HG02852 (cell line): Measurements from ENCODE around the gene DNAJB2.
"Not testable (repeated sequence)": the region's sequence is repeated elsewhere in the genome, so short reads cannot be mapped to it uniquely, and the experiment has no call there.

Source experiments
- ATAC-seq: cut with Tn5 transposase; IDR thresholded peaks from one replicate; pipeline ENCODE4 v1.9.1; 2021; ENCODE audit warnings: mild to moderate bottlenecking, moderate library complexity; ENCODE audit not compliant: unreplicated experiment

Gene DNAJB2

DNA sequence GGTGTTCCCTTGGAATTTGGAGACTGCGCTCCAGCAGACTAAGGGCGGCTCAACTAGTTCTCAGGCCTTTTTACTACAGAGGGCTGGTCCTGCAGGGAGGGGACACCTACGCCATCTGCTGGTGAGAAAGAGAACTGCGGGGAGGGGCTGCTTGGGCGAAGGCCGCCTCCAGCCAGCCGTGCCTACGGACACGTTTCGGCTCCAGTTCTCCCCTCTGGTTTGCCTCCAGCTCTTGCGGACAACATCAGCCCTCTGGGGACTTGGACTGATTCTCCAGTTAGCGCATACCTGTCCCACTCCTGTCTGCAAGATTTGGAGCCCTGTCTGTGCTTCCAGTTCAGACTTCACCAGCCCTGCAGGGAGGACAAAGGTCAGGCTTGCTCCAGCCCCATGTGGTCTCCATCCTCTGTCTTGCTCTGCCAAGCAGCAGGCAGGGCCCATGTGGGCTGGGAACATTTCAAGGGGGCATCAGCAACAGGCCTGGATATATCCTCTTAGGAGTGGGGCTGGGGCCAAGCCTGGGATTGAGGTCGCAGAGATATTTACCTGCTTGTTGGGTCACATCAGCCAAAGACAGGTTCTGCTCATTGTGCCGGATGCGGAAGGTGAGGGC lies 19.7 kb downstream of the DNAJB2 start:
- peak; percentile 48 for ATAC-seq

- no peak for ATAC-seq
These were observed 20.2 kb downstream of the DNAJB2 start for GRCh38 chr2:219299372-219299760.

DNA sequence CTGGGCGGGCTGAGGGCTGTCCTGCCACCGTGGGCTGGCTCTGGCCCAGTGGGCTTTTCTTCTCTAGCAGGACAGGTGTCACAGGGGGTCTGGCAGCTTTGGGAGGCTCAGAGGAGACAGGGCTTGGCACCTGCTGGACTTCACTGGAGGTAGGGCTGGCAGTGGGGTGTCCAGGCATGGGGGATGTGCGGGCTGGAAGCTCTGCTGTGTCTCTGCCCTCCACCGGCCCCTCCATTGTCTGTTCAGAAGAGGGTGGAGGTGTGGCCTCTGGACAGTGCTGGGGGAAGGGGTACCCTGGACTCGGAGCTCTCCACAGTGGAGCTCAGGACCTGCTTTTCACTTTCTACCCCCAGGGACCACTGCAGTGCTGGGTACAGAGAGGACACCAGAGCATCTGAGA lies 20.9 kb downstream of the DNAJB2 start:
- ATAC-seq, result no peak

DNA sequence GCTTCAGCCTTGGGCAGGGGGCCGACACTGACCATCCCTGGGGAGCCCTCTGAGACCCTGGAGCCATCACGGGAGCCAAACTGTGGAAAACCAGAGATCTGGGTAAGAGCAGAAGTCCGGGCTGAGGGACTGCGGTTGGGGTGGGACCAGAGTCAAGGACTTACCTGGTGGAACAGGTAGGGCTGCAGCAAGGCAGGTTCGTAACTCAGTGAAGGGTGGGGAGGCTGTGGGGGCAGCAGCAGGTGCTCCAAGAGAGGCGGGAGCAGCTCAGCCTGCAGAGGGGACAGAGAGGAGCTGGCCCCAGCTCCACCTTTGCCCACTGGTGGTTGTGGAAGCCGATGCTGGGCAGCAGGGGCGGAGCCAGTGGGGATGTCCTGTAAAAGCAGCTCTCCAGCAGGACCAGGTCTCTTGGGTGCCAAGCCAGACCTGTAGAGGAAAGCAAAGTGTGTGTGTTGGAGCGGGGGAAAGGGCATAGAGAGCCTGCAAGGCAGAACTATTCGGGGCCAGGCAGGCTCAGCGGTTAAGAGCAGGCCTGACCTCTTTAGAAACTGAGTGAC lies 23.3 kb downstream of the DNAJB2 start:
- no peak for ATAC-seq

- no peak for ATAC-seq
These were observed 25.1 kb downstream of the DNAJB2 start for GRCh38 chr2:219304223-219304622.

- ATAC-seq, result no peak
These were observed 26.9 kb downstream of the DNAJB2 start for GRCh38 chr2:219306047-219306446.

DNA sequence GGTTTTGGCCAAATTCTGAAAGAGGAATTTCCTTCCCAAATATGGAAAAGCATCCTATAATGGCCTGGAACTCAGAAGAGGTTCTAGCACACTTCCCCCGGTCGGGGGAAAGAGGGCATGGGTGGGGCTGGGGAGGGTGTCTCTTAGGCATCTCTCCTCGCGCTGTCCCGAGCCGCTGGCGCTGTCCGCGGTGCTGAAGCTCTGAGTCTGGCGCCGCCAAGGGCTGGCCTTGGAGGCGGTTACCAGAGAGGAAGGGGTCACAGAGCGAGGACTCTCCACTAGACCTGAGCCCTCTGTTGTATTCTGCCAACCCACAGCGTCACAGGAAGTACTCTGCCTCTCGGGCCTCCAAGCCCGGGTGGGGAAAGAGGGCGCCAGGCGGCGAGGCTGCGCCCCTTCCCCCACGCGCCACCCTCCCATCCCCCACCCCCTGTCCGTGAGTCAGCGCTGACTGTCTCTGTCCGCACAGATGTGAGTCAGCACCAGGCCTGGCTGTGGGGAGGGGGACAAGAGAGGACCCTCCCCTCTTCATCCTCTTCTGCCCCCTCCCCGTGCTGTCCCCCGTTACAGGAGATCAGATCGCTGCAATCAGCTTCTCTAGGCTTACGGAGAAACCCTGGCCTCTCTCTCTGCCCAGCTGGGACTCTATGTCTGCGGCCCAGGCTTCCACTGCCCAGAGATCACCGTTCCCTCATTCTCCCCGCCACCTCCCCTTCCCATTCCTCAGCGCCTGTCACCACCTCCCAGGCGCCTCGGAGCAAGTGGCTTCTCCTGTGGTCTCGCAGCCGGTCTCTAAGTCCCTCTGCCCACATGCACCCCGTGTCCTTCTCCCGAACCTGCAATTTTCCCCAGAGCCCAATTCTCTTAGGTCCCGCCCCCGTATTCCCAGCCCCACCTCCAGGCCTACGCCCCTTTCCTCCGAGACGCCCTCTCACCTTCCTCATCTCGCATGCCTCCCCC lies 29.3 kb downstream of the DNAJB2 start:
- no peak for ATAC-seq

DNA sequence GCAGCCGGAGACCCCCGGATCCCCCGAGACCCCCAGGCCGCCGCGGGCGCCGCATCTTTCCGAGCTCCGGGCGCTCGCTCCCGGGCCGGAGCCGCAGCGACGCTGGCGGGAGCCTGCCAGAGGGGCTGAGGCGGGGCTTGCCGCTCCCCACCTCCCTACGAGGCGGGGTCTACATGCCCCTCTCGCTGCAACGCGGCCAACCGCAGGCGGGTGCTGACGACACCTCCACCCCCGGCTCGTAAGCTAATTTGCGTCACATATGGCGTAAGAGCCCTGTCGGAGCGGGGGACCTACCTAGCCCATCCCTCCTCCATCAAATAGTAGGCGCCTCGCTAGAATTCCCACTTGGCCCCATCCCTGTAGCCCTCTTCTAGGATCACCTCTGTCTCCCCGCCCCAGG lies 30.1 kb downstream of the DNAJB2 start, which contains the start of gene PTPRN:
Gene PTPRN, minus strand, starts transcription at position 124 of the 400 bp plus-strand sequence. Its CDS starts 69 bp downstream, at position 55.
- ATAC-seq, result no peak

DNA sequence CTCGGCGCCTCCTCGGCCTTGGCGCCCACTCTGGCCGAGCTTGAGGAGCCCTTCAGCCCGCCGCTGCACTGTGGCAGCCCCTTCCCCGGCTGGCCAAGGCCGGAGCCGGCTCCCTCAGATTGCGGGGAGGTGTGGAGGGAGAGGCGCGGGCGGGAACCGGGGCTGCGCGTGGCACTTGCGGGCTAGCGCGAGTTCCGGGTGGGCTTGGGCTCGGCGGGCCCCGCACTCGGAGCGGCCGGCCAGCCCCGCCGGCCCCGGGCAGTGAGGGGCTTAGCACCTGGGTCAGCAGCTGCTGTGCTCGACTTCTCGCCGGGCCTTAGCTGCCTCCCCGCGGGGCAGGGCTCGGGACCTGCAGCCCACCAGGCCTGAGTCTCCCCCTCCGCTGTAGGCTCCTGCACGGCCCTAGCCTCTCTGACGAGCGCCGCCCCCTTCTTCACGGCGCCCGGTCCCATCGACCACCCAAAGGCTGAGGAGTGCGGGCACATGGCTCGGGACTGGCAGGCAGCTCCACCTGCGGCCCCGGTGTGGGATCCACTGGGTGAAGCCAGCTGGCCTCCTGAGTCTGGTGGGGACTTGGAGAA lies 33.6 kb downstream of the DNAJB2 start:
- not testable (repeated sequence) for ATAC-seq

- ATAC-seq, result no peak
These were observed 35.8 kb downstream of the DNAJB2 start for GRCh38 chr2:219314804-219315468.

DNA sequence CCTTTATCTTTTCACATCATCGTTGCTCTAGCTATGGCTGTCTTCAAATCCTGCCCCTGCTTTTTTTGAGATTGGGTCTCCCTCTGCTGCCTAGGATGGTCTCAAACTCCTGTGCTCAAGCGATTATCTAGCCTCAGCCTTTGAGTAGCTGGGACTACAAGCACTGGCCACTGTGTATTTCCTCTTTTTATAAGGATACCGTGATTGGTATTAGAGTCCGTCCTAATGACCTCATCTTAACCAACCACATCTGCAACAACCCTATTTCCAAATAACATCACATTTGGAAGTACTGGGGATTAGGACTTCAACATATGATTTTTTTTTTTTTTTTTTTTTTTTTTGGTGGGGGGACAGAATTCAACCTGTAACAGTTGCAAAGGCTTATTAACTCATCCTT lies 44.3 kb downstream of the DNAJB2 start:
- ATAC-seq, result no peak

DNA sequence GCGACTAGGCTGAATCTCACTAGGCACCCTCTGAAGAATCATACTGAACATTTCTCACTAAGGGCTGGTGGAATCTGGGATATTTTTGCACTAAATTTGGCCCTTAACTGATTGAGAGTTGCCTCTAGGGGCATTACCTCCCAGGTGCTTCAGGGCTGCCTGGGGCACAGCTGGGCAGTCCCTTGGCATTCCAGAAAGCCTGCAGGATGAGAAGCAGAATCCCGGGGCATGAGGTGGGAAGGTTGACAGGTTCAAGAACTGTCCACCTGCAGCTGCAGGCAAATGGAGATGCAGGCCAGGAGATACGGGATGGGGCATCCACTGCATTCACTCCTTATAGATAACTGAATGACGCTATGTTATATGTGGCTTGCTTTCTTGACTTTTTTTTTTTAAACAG lies 46.0 kb downstream of the DNAJB2 start:
- no peak for ATAC-seq

- ATAC-seq, result no peak
These were observed 46.6 kb downstream of the DNAJB2 start for GRCh38 chr2:219325657-219326315.

DNA sequence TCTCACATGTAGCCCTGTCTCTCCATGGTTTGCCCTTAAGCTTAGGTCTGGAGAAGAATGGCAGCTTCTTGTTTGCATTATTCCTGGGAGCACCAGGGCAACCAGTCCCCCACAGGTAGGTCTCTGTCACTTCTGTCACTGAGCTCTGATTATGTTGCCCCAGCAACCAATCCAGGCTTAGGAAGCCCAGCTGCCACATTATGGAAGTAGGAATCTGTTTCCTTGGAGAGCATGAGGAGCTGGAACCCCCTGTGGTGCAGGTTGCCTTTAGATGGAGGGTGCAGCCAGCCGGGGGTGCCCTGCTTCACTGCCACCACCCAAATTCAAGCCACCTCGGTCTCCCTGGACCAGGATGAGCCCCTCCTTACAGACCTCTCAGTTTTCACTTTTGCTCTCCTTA lies 48.6 kb downstream of the DNAJB2 start:
- ATAC-seq, result no peak

- ATAC-seq, result no peak
These were observed 52.5 kb downstream of the DNAJB2 start for GRCh38 chr2:219331560-219332213.

DNA sequence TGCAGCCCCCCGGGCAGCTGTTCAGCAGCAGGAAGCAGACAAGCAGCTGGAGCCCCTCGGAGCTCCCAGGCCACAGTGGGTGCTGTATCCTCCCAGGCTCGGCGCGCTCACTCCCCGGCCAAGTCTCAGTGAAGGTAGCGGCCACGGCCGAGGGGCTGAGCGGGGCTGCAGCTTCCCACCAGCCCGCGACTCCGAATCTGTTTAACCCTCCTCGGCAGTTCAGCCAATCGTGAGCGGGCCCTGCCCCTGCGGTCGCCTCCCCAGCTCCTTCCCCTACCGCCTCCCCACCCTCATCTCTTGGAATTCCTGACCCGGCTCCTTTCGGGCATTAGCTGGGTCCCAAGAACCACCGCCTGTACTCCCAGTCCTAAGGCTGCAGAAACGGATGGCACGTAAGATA lies 53.4 kb downstream of the DNAJB2 start, which contains the start of gene RESP18:
Gene RESP18, minus strand, starts transcription at position 203 of the 400 bp plus-strand sequence.
- ATAC-seq, result no peak

GRCh38 chr2:219334076-219334475 lies 54.9 kb downstream of the DNAJB2 start:
- no peak for ATAC-seq

DNA sequence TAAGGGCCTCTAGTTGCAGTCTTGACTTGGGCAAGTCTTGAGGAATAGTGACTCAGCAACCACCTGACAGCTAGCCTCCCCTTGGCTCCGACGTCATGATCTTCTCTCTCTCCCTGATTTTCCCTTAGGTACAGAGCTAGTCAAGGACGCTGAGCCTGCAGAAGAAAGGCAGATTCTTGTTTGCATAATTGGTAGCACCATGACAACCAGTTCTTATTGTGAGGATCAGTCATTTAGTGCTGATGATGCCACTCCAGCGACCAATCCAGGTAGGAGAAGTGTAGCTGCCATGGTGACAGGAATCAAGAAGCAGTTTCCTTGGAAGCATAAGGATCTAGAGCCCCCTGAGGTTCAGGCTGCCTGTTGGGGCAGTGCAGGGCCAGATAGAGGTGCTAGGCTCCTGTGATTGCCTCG lies 56.2 kb downstream of the DNAJB2 start:
- no peak for ATAC-seq
